ENCODE results near the gene CFAP47. TPM values are rescaled to one million over a fixed set of nuclear protein-coding genes. Genes with fewer than 3 reads are reported as not detected.

CFAP47 gene
- total RNA-seq, 1 experiment from 2014 or later, result 1.8 TPM

DNA sequence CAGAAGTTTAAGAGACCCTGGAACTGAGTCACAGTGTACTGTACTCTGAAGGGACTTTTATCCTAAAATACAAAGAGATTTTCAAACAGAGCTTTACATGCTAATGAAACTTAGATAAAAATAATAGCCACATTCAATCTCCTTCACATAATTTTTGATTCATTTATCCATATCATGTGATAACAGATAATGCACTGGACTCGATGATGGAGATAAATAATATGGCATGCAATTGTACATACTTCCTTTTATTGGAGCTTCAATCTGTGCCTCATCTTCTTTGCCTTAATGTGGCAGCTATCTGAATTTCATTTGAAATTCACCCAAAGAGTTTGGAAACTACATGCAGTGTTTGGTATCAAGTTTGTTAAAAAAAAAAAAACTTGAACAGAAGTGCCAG is 390.6 kb downstream of the CFAP47 start:
- H3K4me1 ChIP-seq (ENCODE audit: insufficient read depth, low read length, poor library complexity, severe bottlenecking), result no peaks in the 10 kb centered on the region
- intact Hi-C loops (cut with micrococcal nuclease; ENCODE audit: unreplicated experiment), result no loop called here
- POLR2A ChIA-PET (ENCODE audit: low non-redundant PET), result no interaction called here
- CTCF ChIA-PET, result no interaction called here
- no peak overlapping the region for H3K27ac ChIP-seq (ENCODE audit: low read depth, low read length, poor library complexity, severe bottlenecking)
- no peaks in the 10 kb centered on the region for H3K9me3 ChIP-seq (ENCODE audit: low read depth, low read length, poor library complexity, severe bottlenecking)
- H3K36me3 ChIP-seq (ENCODE audit: insufficient read depth, low read length, poor library complexity, severe bottlenecking), result no peaks in the 10 kb centered on the region
- H3K27me3 ChIP-seq (replicated peaks; ENCODE audit: insufficient read depth, low read depth, low read length, poor library complexity), result no peaks in the 10 kb centered on the region
- no peak overlapping the region for H3K4me3 ChIP-seq (ENCODE audit: low read depth, low read length, poor library complexity, severe bottlenecking)
- TF ChIP-seq EZH2 (IDR thresholded peaks at IDR 0.05; ENCODE audit: borderline replicate concordance, low read depth, low read length, poor library complexity, severe bottlenecking), result no peak
- TF ChIP-seq, protein P1, sequence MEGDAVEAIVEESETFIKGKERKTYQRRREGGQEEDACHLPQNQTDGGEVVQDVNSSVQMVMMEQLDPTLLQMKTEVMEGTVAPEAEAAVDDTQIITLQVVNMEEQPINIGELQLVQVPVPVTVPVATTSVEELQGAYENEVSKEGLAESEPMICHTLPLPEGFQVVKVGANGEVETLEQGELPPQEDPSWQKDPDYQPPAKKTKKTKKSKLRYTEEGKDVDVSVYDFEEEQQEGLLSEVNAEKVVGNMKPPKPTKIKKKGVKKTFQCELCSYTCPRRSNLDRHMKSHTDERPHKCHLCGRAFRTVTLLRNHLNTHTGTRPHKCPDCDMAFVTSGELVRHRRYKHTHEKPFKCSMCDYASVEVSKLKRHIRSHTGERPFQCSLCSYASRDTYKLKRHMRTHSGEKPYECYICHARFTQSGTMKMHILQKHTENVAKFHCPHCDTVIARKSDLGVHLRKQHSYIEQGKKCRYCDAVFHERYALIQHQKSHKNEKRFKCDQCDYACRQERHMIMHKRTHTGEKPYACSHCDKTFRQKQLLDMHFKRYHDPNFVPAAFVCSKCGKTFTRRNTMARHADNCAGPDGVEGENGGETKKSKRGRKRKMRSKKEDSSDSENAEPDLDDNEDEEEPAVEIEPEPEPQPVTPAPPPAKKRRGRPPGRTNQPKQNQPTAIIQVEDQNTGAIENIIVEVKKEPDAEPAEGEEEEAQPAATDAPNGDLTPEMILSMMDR (conservative IDR thresholded peaks at IDR 0.05; ENCODE audit: low read depth, low read length), result no peak
- no peak for DNase-seq (ENCODE audit: low spot score)
- no TSS peak for BruUV-seq (replicated peaks)

DNA sequence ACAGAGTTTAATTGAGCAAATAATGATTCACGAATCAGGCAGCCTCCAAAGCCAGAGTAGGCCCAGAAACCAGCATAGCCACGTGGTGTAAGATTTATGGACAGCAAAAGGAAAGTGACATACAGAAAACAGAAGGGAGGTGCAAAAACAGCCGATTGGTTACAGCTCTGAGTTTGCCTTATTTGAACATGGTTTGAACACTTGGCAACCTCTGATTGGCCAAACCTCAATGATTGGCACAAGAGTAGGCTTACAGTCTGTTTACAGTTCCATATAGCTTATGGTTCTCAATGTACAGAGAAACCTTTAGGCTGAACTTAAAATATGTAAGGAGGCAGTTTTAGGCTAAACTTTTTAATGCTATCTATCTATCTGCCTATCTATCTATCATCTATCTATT is 394.8 kb downstream of the CFAP47 start:
- POLR2A ChIA-PET (ENCODE audit: low non-redundant PET), result no interaction called here
- Histone ChIP-seq H3K27me3 (replicated peaks; ENCODE audit: insufficient read depth, low read depth, low read length, poor library complexity) (no peaks in the 10 kb centered on the region), H3K4me1 (ENCODE audit: insufficient read depth, low read length, poor library complexity, severe bottlenecking) (no peaks in the 10 kb centered on the region), H3K36me3 (ENCODE audit: insufficient read depth, low read length, poor library complexity, severe bottlenecking) (no peaks in the 10 kb centered on the region), H3K9me3 (ENCODE audit: low read depth, low read length, poor library complexity, severe bottlenecking) (no peaks in the 10 kb centered on the region), H3K27ac (ENCODE audit: low read depth, low read length, poor library complexity, severe bottlenecking) (no peak overlapping the region), H3K4me3 (ENCODE audit: low read depth, low read length, poor library complexity, severe bottlenecking) (no peak overlapping the region)
- CTCF ChIA-PET, result no interaction called here
- no TSS peak for BruUV-seq (replicated peaks)
- TF ChIP-seq, protein P1 (conservative IDR thresholded peaks at IDR 0.05; ENCODE audit: low read depth, low read length), result no peak
- TF ChIP-seq EZH2 (IDR thresholded peaks at IDR 0.05; ENCODE audit: borderline replicate concordance, low read depth, low read length, poor library complexity, severe bottlenecking), result no peak
- DNase-seq (ENCODE audit: low spot score), result no peak
- intact Hi-C loops (cut with micrococcal nuclease; ENCODE audit: unreplicated experiment), result no loop called here

DNA sequence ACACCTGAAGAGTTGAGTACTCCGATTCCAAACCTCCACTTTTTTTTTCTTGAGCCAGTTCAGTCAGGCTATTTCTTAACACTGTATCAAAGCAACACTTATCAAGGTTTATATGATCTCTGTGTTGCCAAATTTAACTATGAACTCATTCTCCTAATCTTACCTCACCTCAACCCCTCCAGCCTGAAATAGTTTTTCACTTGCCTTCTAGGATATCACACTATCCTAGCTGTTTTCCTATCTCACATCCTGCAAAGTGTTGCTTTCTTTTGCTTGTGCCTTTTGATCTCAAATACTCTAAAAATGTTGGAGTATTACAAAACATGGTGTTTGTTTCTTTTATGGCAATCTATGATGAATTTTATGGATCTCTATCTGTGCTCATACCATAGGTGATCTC is 415.0 kb downstream of the CFAP47 start:
- Histone ChIP-seq H3K4me1 (ENCODE audit: insufficient read depth, low read length, poor library complexity, severe bottlenecking) (no peaks in the 10 kb centered on the region), H3K36me3 (ENCODE audit: insufficient read depth, low read length, poor library complexity, severe bottlenecking) (no peaks in the 10 kb centered on the region), H3K27ac (ENCODE audit: low read depth, low read length, poor library complexity, severe bottlenecking) (no peak overlapping the region), H3K27me3 (replicated peaks; ENCODE audit: insufficient read depth, low read depth, low read length, poor library complexity) (no peaks in the 10 kb centered on the region), H3K4me3 (ENCODE audit: low read depth, low read length, poor library complexity, severe bottlenecking) (no peak overlapping the region), H3K9me3 (ENCODE audit: low read depth, low read length, poor library complexity, severe bottlenecking) (no peaks in the 10 kb centered on the region)
- intact Hi-C loops (cut with micrococcal nuclease; ENCODE audit: unreplicated experiment), result no loop called here
- CTCF ChIA-PET, result no interaction called here
- no peak for TF ChIP-seq EZH2 (IDR thresholded peaks at IDR 0.05; ENCODE audit: borderline replicate concordance, low read depth, low read length, poor library complexity, severe bottlenecking)
- TF ChIP-seq, protein P1 (conservative IDR thresholded peaks at IDR 0.05; ENCODE audit: low read depth, low read length), result no peak
- POLR2A ChIA-PET (ENCODE audit: low non-redundant PET), result no interaction called here
- no peak for DNase-seq (ENCODE audit: low spot score)
- no TSS peak for BruUV-seq (replicated peaks)
